MV-4-11 (cell line): ENCODE measurements around the gene MTHFD2.
"Not testable (repeated sequence)": the region's sequence is repeated elsewhere in the genome, so short reads cannot be mapped to it uniquely, and the experiment has no call there.

Experiments used
- DNase-seq: peaks from one replicate; lab custom pipeline; 2025; lab: John Stamatoyannopoulos, UW

MTHFD2 gene

GRCh38 chr2:74229865-74230264 is 31.4 kb downstream of the MTHFD2 start:
- not testable (repeated sequence) for DNase-seq

DNA sequence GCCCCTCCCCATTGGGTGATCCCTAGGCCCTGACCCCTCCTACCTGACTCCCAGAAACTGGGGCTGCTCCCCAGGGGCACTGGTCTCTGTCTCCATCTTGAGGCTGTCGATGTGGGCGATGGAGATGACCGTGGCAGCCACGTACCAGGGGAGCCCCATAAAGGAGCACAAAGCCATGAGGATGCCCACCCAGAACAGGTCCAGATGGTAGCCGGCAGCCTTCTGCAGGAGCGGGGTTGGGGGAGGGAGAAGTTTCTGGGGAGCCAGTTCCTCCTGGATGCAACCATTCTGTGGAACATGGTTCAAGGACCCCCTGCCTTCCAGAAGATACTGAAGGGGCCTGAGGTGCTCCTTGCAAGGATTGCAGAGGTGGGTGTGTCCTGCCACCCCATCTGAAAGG is 34.0 kb downstream of the MTHFD2 start:
- DNase-seq: no peak

- DNase-seq: no peak
These were observed 35.2 kb downstream of the MTHFD2 start for GRCh38 chr2:74233648-74234047.

GRCh38 chr2:74235041-74235440 is 36.6 kb downstream of the MTHFD2 start:
- DNase-seq: no peak

DNA sequence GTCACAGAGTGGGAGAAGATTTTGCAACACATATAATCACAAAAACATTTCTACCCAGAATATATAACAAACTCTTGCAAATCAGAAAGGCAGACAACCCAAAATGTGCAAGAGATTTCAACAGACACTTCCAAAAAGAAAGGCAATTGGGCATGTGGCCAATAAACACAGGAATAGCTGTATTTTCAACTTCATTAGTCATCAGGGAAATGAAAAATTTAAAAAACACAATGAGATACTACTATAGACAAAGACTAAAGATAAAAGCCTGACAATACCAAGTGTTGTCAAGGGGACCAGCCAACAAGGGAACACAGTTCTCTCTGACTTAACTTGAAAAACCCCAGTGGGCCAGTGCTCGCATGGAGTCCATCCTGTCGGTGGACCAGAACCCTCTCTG is 40.5 kb downstream of the MTHFD2 start:
- peak; percentile 2 for DNase-seq

- no peak for DNase-seq
These were observed 40.9 kb downstream of the MTHFD2 start for GRCh38 chr2:74239346-74239745.

GRCh38 chr2:74242354-74243071 is 44.1 kb downstream of the MTHFD2 start:
- DNase-seq: no peak

GRCh38 chr2:74244286-74244685 is 45.9 kb downstream of the MTHFD2 start:
- no peak for DNase-seq

GRCh38 chr2:74246496-74247195 is 48.2 kb downstream of the MTHFD2 start:
- no peak for DNase-seq

GRCh38 chr2:74249406-74250122 is 51.1 kb downstream of the MTHFD2 start:
- DNase-seq: no peak

DNA sequence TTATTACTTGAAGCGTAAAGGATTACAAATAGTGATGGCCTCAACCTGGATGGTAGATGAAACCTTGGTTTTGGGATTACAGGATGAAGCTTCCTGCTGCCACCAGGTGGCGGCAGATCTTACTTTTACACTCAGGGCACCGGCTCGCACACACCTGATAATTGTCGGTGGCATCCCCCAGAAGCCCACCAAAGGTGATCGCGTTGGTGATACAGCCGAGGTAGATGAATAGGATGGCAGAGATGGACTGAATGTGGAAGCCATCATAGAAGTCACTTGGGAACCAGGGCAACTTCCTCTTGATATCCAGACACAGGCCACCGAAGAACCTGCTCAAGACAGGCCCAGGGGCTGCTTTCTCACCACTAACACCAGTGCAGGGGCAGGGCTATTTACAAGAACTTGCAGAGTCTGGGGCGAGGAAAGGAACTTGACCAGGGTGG is 51.8 kb downstream of the MTHFD2 start:
- DNase-seq: no peak

- no peak for DNase-seq
These were observed 53.6 kb downstream of the MTHFD2 start for GRCh38 chr2:74252036-74252435.

DNA sequence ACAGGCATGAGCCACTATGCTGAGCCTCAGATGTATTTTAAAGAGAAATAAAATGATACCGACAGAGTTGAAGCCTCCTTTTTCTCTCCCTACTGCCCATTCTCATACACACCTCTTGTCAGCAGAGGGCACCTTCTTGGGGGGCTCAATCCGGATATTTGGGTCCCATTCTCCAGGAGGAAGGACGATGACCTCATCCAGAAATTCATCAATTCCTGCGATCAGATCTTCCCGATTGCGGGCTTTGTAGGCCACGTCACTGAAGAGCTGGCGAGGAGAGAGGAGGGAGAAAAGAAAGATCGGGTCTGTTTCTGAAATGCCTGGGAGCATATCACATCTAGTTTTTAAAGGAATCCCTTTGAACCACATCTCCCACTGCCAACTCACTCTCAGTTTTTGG is 54.4 kb downstream of the MTHFD2 start:
- no peak for DNase-seq

- no peak for DNase-seq
These were observed 55.0 kb downstream of the MTHFD2 start for GRCh38 chr2:74253306-74253970.

GRCh38 chr2:74253971-74254310 is 55.5 kb downstream of the MTHFD2 start:
- peak; percentile 2 for DNase-seq

- no peak for DNase-seq
These were observed 57.3 kb downstream of the MTHFD2 start for GRCh38 chr2:74255660-74256213.

DNA sequence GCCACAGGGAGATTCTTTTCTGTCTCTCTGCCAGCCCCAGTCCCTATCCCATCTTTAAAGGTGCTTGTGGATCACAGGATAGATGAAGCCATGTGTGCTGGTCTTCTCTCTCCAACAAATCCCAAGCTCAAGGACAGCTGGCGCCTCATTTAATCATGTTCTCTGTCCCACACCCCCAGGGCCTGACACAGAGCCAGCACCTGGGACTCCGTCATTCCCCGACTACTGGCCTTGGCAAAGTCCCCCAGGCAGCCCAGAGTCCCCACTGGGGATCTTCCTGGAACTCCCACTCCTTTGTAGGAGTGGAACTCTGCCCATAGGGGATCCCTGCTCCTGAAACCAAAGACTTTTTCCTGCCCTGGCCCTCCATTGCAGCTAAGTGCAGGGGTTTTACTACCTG is 60.8 kb downstream of the MTHFD2 start:
- no peak for DNase-seq

- no peak for DNase-seq
These were observed 61.3 kb downstream of the MTHFD2 start for GRCh38 chr2:74259733-74260132.

DNA sequence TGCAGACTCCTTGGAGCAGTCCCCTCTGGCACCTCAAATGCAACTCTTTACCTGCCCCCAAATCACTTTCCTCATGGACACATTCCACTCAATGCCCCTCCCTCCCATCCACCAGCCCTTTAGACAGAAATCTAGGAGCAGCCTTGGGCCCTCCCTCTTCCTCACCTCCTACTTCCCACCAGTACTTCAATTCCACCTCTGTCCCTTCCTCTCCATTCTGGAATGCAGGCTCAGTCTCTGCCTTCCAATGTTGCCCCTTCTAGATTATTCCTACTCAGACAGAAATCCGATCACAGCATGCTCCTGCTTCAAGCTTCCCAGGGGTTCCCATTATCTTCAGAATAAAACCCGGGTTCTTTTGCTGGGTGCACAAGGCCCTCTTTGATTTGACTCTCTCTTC is 62.1 kb downstream of the MTHFD2 start:
- no peak for DNase-seq

GRCh38 chr2:74261204-74261864 is 62.9 kb downstream of the MTHFD2 start:
- no peak for DNase-seq

- DNase-seq: no peak
These were observed 64.3 kb downstream of the MTHFD2 start for GRCh38 chr2:74262681-74263080.

DNA sequence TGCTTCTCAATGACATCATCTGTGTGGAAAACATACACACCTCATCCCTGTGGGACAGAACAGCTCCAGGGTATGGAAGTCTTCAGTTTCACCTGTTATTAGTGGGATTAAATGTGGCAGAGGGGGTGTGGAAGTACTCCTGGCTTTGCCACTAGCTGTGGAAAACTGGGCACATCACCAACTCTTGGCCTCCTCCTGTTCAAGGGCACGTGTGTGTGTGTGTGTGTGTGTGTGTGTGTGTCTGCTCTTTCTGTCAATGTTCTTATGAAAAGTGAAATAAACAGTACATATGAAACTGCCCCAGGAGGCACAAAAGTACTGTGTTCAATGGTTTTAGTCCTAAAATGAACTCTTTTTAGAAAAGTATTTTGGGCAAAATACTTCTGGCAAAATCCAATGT is 65.9 kb downstream of the MTHFD2 start:
- no peak for DNase-seq
